HT1080 (cell line): ENCODE results near the gene GNRH2. TPM values are rescaled to one million over a fixed set of nuclear protein-coding genes. Genes with fewer than 3 reads are reported as not detected.

Experiments used
- total RNA-seq: library from RNA; depleted of rRNA; stranded (reverse); fragments of >200 nt; shearing (Covaris generic); gene quantifications from 2 replicates; pipeline ENCODE4 v1.2.3, GENCODE V29; 2014; rRNA removed

GNRH2 gene
- total RNA-seq, 1 experiment from 2014 or later = not detected

Other genes starting within 250 kb of the GNRH2 start
- not detected in 2 replicates for gene CPXM1, start 243.0 kb upstream of the GNRH2 start, total RNA-seq
- gene C20orf141, start 228.6 kb upstream of the GNRH2 start, total RNA-seq = 0.50 TPM in 1 of 2 replicates, not detected in the other
- gene TMEM239, start 227.3 kb upstream of the GNRH2 start, total RNA-seq = not detected in 2 replicates
- gene PCED1A, start 203.0 kb upstream of the GNRH2 start, total RNA-seq = 26.2 and 29.3 TPM in 2 replicates
- 32.6 TPM in 2 replicates for gene VPS16, start 202.9 kb upstream of the GNRH2 start, total RNA-seq
- 25.2 and 36.5 TPM in 2 replicates for gene PTPRA, start 170.1 kb upstream of the GNRH2 start, total RNA-seq
- 179 and 213 TPM in 2 replicates for gene MRPS26, start 2.4 kb downstream of the GNRH2 start, total RNA-seq
- gene OXT, start 28.0 kb downstream of the GNRH2 start, total RNA-seq = not detected in 2 replicates
- not detected in 2 replicates for gene AVP, start 41.1 kb downstream of the GNRH2 start, total RNA-seq
- gene FASTKD5, start 116.2 kb downstream of the GNRH2 start, total RNA-seq = 38.1 and 40.4 TPM in 2 replicates
- gene UBOX5, start 116.2 kb downstream of the GNRH2 start, total RNA-seq = 5.1 and 6.2 TPM in 2 replicates
- gene LZTS3, start 129.9 kb downstream of the GNRH2 start, total RNA-seq = 4.5 TPM in 2 replicates
- 36.8 and 40.7 TPM in 2 replicates for gene DDRGK1, start 161.1 kb downstream of the GNRH2 start, total RNA-seq
- 120 and 144 TPM in 2 replicates for gene ITPA, start 165.9 kb downstream of the GNRH2 start, total RNA-seq
- 1.1 and 1.7 TPM in 2 replicates for gene SLC4A11, start 195.6 kb downstream of the GNRH2 start, total RNA-seq